GM12878 (cell line): ENCODE data around the gene SRRM2.

ENCODE experiments used
- CTCF ChIP-seq, 3 experiments: IDR thresholded peaks in 2 of 3; conservative IDR thresholded peaks in 1 of 3; 2 replicates each; pipeline ENCODE4 v1.5.1; 2011; ENCODE audit warnings: low read depth in 3 of 3, low read length in 3 of 3, mild to moderate bottlenecking in 3 of 3, control low read depth in 2 of 3, moderate library complexity in 2 of 3, inconsistent platforms in 1 of 3, mixed read lengths in 1 of 3; ENCODE audit not compliant: control insufficient read depth in 2 of 3, insufficient read depth in 1 of 3; ENCODE audit errors: extremely low read depth in 1 of 3
- HDGF ChIP-seq: fragments of 450-650 bp; IDR thresholded peaks from 2 replicates; pipeline ENCODE4 v1.6.1; 2016; ENCODE audit warnings: antibody characterized with exemption
- POLR2AphosphoS5 ChIP-seq: IDR thresholded peaks from 2 replicates; pipeline ENCODE4 v1.6.1; 2011; ENCODE audit warnings: mild to moderate bottlenecking, low read length, inconsistent platforms
- RB1 ChIP-seq: fragments of 450-650 bp; formaldehyde crosslinking; IDR thresholded peaks from 2 replicates; pipeline ENCODE4 v1.6.1; 2017; ENCODE audit warnings: mild to moderate bottlenecking, borderline replicate concordance
- REST ChIP-seq: IDR thresholded peaks from 2 replicates; pipeline ENCODE4 v1.6.1; 2012; ENCODE audit warnings: mild to moderate bottlenecking, low read depth, low read length
- RFX5 ChIP-seq: IDR thresholded peaks from 2 replicates; pipeline ENCODE4 v1.6.1; 2011; ENCODE audit warnings: low read depth, low read length, improper control_type of control experiment
- SUZ12 ChIP-seq: fragments of 200-600 bp; sonication (generic); IDR thresholded peaks from one replicate; pipeline ENCODE4 v1.6.1; 2018; ENCODE audit warnings: antibody characterized with exemption, mild to moderate bottlenecking; ENCODE audit not compliant: unreplicated experiment
- YY1 ChIP-seq: IDR thresholded peaks from 2 replicates; pipeline ENCODE4 v1.6.1; 2011; ENCODE audit warnings: low read depth, mild to moderate bottlenecking, low read length

- TF ChIP-seq YY1 (no peak), CTCF (IDR thresholded peaks at IDR 0.05 in 2 of 3, conservative IDR thresholded peaks at IDR 0.05 in 1 of 3; ENCODE audit: control insufficient read depth in 2 of 3, extremely low read depth in 1 of 3, insufficient read depth in 1 of 3, low read depth in 3 of 3, low read length in 3 of 3) (no peak), RB1 (0 out of 2 replicates have a peak, but pooled peaks have one; percentile 39), REST (no peak), POLR2AphosphoS5 (no peak), RFX5 (no peak), HDGF (no peak), SUZ12 (no peak)
Observed at GRCh38 chr16:2776500-2777139, 24.2 kb downstream of the SRRM2 start.
